Fibroblast of pulmonary artery (primary cell): ENCODE measurements around the gene WAPL.

ENCODE experiments used
- DNase-seq: peaks from one replicate; pipeline ENCODE4 v3.0.0-alpha.2; 2010; ENCODE audit warnings: low read depth
- H3K4me3 ChIP-seq: replicated peaks from 2 replicates; pipeline ENCODE4 v1.5.1; 2011; ENCODE audit warnings: low read depth, mild to moderate bottlenecking, control low read depth, low read length, moderate library complexity
- CTCF ChIP-seq: IDR thresholded peaks from 2 replicates; pipeline ENCODE4 v1.5.1; 2011; ENCODE audit warnings: mild to moderate bottlenecking, control low read depth, low read length, inconsistent platforms; ENCODE audit errors: missing control alignments

WAPL gene

GRCh38 chr10:86438091-86438749 is 83.4 kb downstream of the WAPL start:
- TF ChIP-seq CTCF, result no peak
- DNase-seq, result no peak
- no peak overlapping the region for H3K4me3 ChIP-seq

GRCh38 chr10:86437447-86437846 is 84.1 kb downstream of the WAPL start:
- no peak for TF ChIP-seq CTCF
- no peak for DNase-seq
- no peak overlapping the region for H3K4me3 ChIP-seq

GRCh38 chr10:86436963-86437362 is 84.6 kb downstream of the WAPL start:
- no peak for DNase-seq
- no peak for TF ChIP-seq CTCF
- H3K4me3 ChIP-seq, result no peak overlapping the region

GRCh38 chr10:86434656-86435055 is 86.9 kb downstream of the WAPL start:
- TF ChIP-seq CTCF, result no peak
- H3K4me3 ChIP-seq, result no peak overlapping the region
- DNase-seq, result no peak

GRCh38 chr10:86423739-86424138 is 97.9 kb downstream of the WAPL start:
- no peak for DNase-seq
- H3K4me3 ChIP-seq, result no peak overlapping the region
- TF ChIP-seq CTCF, result no peak

GRCh38 chr10:86419101-86419500 is 102.5 kb downstream of the WAPL start:
- H3K4me3 ChIP-seq, result no peak overlapping the region
- no peak for TF ChIP-seq CTCF
- DNase-seq, result no peak

- DNase-seq, result no peak
- no peak overlapping the region for H3K4me3 ChIP-seq
- TF ChIP-seq CTCF, result no peak
Observed at GRCh38 chr10:86415583-86415982, 106.0 kb downstream of the WAPL start.
